Tracheal epithelial cell (primary cell): ENCODE data around the gene SPINK4. TPM values are rescaled to one million over a fixed set of nuclear protein-coding genes. Genes with fewer than 3 reads are reported as not detected.

Experiments
- total RNA-seq: library from RNA; depleted of rRNA; stranded (reverse); fragments of >200 nt; gene quantifications from 2 replicates; pipeline ENCODE4 v1.2.1, GENCODE V29; 2014

The SPINK4 gene, protein sequence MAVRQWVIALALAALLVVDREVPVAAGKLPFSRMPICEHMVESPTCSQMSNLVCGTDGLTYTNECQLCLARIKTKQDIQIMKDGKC
- not detected in 2 replicates for total RNA-seq

DNA sequence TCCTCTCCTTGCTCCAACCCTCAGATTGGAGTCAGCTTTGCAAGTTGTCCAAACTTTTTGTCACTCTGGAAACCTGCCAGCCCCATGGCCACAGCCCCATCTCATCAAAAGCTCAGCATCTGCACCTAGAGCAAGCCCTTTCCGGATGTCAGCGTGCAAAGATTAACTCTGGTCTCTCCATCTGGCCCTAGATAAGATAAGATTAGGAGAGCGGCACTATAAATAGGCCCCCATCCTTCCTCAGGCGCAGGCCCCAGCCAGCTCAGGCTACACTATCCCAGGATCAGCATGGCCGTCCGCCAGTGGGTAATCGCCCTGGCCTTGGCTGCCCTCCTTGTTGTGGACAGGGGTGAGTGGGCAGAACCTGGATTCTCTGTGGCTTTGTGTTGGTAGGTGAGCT is at the start of gene SPINK4:
Gene SPINK4, plus strand, starts transcription at position 247 of the 400 bp plus-strand sequence. Its CDS starts 42 bp downstream, at position 289.

DNA sequence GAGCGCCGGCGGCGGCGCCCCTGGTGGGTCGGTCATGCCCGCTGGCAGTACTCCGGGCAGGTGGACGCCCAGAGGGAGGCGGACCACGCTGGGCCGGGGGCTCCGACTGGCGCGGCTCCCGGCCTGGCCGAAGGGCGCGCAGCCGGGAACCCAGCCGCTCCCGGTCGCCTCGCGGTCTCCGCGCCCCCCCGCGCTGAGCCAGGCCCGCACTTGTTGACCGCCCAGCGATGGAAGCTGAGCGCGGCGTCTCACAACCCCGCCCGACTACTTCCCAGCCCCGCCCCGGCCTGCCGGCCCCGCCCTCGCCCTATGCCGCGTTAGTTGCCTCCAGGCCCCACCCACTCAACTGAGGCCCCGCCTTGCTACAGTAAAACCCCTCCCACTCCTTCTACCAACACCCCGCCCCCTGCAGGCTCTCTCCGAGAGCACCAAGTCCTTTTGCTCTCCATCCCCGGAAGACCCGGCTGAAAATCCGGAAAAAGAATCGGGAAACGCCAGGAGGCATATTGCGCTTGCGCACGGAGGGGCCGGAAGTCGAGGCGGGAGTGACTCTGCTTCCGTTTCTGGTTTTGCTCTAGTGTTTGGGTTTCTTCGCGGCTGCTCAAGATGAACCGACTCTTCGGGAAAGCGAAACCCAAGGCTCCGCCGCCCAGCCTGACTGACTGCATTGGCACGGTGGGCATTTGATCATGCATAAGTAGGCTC is 24.7 kb downstream of the SPINK4 start, which contains the start of the genes BAG1 and CHMP5:
Gene BAG1, minus strand, starts transcription at position 236 of the 705 bp plus-strand sequence.
Gene CHMP5, plus strand, starts transcription at position 577 of the 705 bp plus-strand sequence. Its CDS starts 30 bp downstream, at position 607.

DNA sequence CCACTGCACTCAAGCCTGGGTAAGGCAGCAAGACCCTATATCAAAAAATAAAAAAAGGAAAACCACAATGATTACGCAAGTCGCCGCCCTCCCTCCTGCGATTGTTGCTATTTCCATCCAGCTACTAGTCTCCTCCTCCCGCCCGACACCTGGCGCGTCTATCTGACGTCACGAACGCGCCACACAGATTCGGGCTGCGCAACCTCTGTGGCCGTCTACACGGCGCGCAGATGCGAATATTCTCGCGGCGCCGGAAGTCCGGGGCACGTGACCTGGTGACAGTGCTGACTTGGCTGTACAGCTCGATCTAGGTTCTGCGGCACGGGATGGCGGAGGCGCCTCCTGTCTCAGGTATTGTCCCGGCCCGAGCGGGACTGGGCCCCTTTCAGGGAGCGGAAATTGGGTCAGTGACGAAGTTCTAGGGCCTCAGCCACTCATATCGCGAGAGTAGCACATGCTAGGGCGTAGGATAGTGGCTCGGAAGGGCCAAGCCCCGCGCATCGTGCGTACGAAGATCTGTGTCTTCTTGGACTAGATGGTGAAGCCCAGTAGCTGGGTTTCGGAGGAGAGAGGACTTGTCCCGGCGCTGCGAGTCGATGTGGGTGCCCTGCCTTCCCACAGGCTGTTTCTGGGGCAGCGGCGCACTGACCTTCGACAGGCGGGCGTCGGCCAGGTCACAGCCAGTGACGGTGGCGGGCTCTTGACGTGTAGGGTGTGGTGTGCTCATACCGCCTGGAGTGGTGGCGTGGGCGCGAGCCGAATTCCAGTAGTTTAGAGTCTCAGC is 50.5 kb downstream of the SPINK4 start, which contains the start of gene NFX1:
Gene NFX1, plus strand, starts transcription at position 270 of the 784 bp plus-strand sequence. Its CDS starts 57 bp downstream, at position 327.

Other genes with a start within 250 kb of the SPINK4 start
- gene APTX, start 238.5 kb upstream of the SPINK4 start, total RNA-seq: 45.3 and 49.2 TPM in 2 replicates
- 40.7 and 71.8 TPM in 2 replicates for gene DNAJA1, start 214.9 kb upstream of the SPINK4 start, total RNA-seq
- gene SMU1, start 163.5 kb upstream of the SPINK4 start, total RNA-seq: 34.2 and 39.0 TPM in 2 replicates
- gene B4GALT1, start 72.8 kb upstream of the SPINK4 start, total RNA-seq: 35.9 and 46.7 TPM in 2 replicates
- 26.0 and 62.0 TPM in 2 replicates for gene BAG1, start 24.5 kb downstream of the SPINK4 start, total RNA-seq
- gene CHMP5, start 24.9 kb downstream of the SPINK4 start, total RNA-seq: 143 and 191 TPM in 2 replicates
- gene NFX1, start 50.3 kb downstream of the SPINK4 start, total RNA-seq: 15.7 and 21.1 TPM in 2 replicates
- gene AQP7, start 162.4 kb downstream of the SPINK4 start, total RNA-seq: not detected in 2 replicates
- gene AQP3, start 207.4 kb downstream of the SPINK4 start, total RNA-seq: 18.3 and 148 TPM in 2 replicates
- gene NOL6, start 233.8 kb downstream of the SPINK4 start, total RNA-seq: 38.8 and 42.0 TPM in 2 replicates